ENCODE results near the gene FGD4. TPM values are rescaled to one million over a fixed set of nuclear protein-coding genes. Genes with fewer than 3 reads are reported as not detected.

FGD4 gene
- total and polyA plus RNA-seq, 2 of the 4 experiments (the other 2 are of a cell fraction): 2.1 to 8.8 TPM

DNA sequence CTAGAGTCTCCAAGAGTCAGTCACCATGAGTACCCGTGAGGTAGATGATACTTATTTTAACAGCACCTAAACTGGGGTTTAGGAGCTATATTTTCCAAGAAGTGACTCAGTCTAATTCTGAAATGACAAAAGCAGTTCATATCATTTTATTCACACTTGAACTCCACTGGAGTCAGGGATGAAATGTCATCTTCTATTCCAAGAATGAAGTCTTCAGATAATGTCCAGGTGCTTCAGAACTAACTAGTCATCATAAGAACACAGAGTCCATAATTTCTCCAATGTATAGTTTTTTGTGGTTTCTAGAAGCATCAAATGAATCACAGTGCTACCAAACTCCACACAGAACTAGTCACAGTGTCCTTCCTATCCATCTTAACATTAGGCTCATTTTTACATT, 293.0 kb downstream of the FGD4 start:
- H3K79me1 ChIP-seq (ENCODE audit: low read depth in 1 of 2, low read length in 2 of 2): peaks cover 13 to 66% of the 10 kb centered on the region in 2 experiments
- no peak overlapping the region for H2AK5ac ChIP-seq (ENCODE audit: low read depth, low read length)
- no TSS peak for BruUV-seq (replicated peaks)
- no peak overlapping the region for H3K14ac ChIP-seq (replicated peaks; ENCODE audit: low read depth, low read length)
- no peak overlapping the region for H4K5ac ChIP-seq (ENCODE audit: low read depth, low read length)
- no peak overlapping the region for H2AFZ ChIP-seq (replicated peaks; ENCODE audit: low read length, poor library complexity)
- dilution Hi-C loops (cut with HindIII; ENCODE audit: low sequenced_read_pairs, unreplicated experiment): no loop called here
- H2BK120ac ChIP-seq (ENCODE audit: low read depth, low read length): no peak overlapping the region
- H3K4ac ChIP-seq (ENCODE audit: low read depth, low read length): no peak overlapping the region
- no CpG with 5 or more reads among the region's 1 CpG for WGBS, 2 experiments (ENCODE audit: extremely low coverage in 2 of 2, insufficient read length in 1 of 2)
- H3K4me1 ChIP-seq (ENCODE audit: control insufficient read depth, insufficient read depth, low read length): peaks cover under 1% of the 10 kb centered on the region; the same call in 1 of the 2 replicates
- H2AK9ac ChIP-seq (replicated peaks; ENCODE audit: low read depth, low read length, poor library complexity): no peak overlapping the region
- TF ChIP-seq, protein P1, sequence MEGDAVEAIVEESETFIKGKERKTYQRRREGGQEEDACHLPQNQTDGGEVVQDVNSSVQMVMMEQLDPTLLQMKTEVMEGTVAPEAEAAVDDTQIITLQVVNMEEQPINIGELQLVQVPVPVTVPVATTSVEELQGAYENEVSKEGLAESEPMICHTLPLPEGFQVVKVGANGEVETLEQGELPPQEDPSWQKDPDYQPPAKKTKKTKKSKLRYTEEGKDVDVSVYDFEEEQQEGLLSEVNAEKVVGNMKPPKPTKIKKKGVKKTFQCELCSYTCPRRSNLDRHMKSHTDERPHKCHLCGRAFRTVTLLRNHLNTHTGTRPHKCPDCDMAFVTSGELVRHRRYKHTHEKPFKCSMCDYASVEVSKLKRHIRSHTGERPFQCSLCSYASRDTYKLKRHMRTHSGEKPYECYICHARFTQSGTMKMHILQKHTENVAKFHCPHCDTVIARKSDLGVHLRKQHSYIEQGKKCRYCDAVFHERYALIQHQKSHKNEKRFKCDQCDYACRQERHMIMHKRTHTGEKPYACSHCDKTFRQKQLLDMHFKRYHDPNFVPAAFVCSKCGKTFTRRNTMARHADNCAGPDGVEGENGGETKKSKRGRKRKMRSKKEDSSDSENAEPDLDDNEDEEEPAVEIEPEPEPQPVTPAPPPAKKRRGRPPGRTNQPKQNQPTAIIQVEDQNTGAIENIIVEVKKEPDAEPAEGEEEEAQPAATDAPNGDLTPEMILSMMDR (conservative IDR thresholded peaks at IDR 0.05; ENCODE audit: low read depth, low read length): no peak
- TF ChIP-seq, protein P2, sequence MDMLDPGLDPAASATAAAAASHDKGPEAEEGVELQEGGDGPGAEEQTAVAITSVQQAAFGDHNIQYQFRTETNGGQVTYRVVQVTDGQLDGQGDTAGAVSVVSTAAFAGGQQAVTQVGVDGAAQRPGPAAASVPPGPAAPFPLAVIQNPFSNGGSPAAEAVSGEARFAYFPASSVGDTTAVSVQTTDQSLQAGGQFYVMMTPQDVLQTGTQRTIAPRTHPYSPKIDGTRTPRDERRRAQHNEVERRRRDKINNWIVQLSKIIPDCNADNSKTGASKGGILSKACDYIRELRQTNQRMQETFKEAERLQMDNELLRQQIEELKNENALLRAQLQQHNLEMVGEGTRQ (IDR thresholded peaks at IDR 0.05; ENCODE audit: low read depth, low read length): no peak
- no peak for TF ChIP-seq RCOR1 (IDR thresholded peaks at IDR 0.05; ENCODE audit: insufficient replicate concordance, low read length)
- TF ChIP-seq MAZ (IDR thresholded peaks at IDR 0.05; ENCODE audit: borderline replicate concordance, low read depth, low read length): no peak
- TF ChIP-seq NFE2L2 (IDR thresholded peaks at IDR 0.05; ENCODE audit: low read depth, low read length): no peak
- TF ChIP-seq, protein P3, sequence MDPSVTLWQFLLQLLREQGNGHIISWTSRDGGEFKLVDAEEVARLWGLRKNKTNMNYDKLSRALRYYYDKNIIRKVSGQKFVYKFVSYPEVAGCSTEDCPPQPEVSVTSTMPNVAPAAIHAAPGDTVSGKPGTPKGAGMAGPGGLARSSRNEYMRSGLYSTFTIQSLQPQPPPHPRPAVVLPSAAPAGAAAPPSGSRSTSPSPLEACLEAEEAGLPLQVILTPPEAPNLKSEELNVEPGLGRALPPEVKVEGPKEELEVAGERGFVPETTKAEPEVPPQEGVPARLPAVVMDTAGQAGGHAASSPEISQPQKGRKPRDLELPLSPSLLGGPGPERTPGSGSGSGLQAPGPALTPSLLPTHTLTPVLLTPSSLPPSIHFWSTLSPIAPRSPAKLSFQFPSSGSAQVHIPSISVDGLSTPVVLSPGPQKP (IDR thresholded peaks at IDR 0.05; ENCODE audit: borderline replicate concordance, low read depth, low read length): no peak
- TF ChIP-seq CHD1 (IDR thresholded peaks at IDR 0.05; ENCODE audit: low read depth, low read length): no peak
- no peak overlapping the region for H3K4me2 ChIP-seq (ENCODE audit: low read depth, low read length)
- no peak overlapping the region for H3K9ac ChIP-seq (ENCODE audit: low read depth, low read length)
- no peak overlapping the region for H2BK15ac ChIP-seq (ENCODE audit: low read depth, low read length)
- ChIA-PET CTCF (no interaction called here), POLR2A (ENCODE audit: unreplicated experiment) (no interaction called here)
- H3K27me3 ChIP-seq (ENCODE audit: control insufficient read depth, insufficient read depth, low read length): no peaks in the 10 kb centered on the region
- no peak overlapping the region for H4K91ac ChIP-seq (ENCODE audit: insufficient read depth, low read depth, low read length)
- no peak overlapping the region for H3K56ac ChIP-seq (ENCODE audit: extremely low read depth, insufficient read depth, low read length)
- H2BK5ac ChIP-seq (ENCODE audit: low read depth, low read length, poor library complexity, severe bottlenecking): no peak overlapping the region
- H3K27ac ChIP-seq (ENCODE audit: insufficient read depth, low read length): no peak overlapping the region
- no peak overlapping the region for H3K4me3 ChIP-seq (ENCODE audit: insufficient read depth, low read depth, low read length)
- in situ Hi-C loops (cut with MboI; ENCODE audit: low sequenced_read_pairs): loop anchor here (25.0 kb wide), 1 partner anchor 1030 kb away; the partner anchor contains the start of gene ETFBKMT
- H3K9me1 ChIP-seq (ENCODE audit: insufficient read depth, low read length): no peaks in the 10 kb centered on the region; the same call in 1 of the 2 replicates
- no peak overlapping the region for H2BK20ac ChIP-seq (ENCODE audit: low read depth, low read length)
- no peaks in the 10 kb centered on the region; the same call in 1 of the 2 replicates for H3K9me3 ChIP-seq (ENCODE audit: control insufficient read depth, insufficient read depth, low read length)
- peaks cover 34% of the 10 kb centered on the region for H4K20me1 ChIP-seq (ENCODE audit: insufficient read depth, low read length)
- no peak overlapping the region for H3K23ac ChIP-seq (ENCODE audit: low read depth, low read length)
- ATAC-seq (ENCODE audit: low read depth) (no peak), DNase-seq (no peak)
- intact Hi-C loops (cut with micrococcal nuclease): no loop called here
- H3K36me3 ChIP-seq (ENCODE audit: control insufficient read depth, insufficient read depth, low read length): peaks cover 1% of the 10 kb centered on the region; the same call in 1 of the 2 replicates
- H3K18ac ChIP-seq (ENCODE audit: low read depth, low read length): no peak overlapping the region
- H4K8ac ChIP-seq (ENCODE audit: low read depth in 2 of 2, low read length in 2 of 2): no peak overlapping the region

Measured in IMR-90 (cell line).